K562 (cell line): ENCODE data around the gene ONECUT1.

Experiments used
- POLR2A ChIP-seq: fragments of 450-650 bp; conservative IDR thresholded peaks from 2 replicates; pipeline ENCODE4 v1.6.1; 2016
- TF ChIP-seq, protein P1 (sequence below), 3 experiments: IDR thresholded peaks in 2 of 3; conservative IDR thresholded peaks in 1 of 3; 2 replicates each; pipeline ENCODE4 v1.5.1; 2011 to 2012; ENCODE audit warnings: low read length in 3 of 3, mild to moderate bottlenecking in 3 of 3, control low read depth in 2 of 3, improper control_type of control experiment in 1 of 3, inconsistent platforms in 1 of 3, low read depth in 1 of 3, mixed read lengths in 1 of 3, moderate library complexity in 1 of 3; ENCODE audit not compliant: insufficient read depth in 2 of 3

DNA sequence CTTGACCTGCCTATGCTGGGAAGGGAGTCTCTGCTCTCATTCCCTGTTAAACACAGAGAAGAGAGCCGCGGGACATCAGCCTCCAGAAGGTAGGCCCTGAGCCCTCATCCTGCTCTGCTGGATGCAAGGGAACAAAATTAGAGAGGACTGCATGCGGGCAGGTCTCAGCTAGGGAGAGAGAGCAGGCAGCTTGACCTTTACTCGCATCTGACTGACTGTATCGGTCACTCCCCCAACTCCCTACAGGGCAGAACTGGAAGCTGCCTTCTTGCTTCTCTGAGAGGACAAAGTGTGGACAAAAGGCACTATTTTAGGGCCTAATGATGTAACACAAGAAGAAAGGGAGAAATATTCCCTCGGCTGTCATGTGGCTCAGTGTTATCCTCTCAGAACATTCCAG is 72.2 kb downstream of the ONECUT1 start:
- no peak for TF ChIP-seq POLR2A
- TF ChIP-seq, protein P1, sequence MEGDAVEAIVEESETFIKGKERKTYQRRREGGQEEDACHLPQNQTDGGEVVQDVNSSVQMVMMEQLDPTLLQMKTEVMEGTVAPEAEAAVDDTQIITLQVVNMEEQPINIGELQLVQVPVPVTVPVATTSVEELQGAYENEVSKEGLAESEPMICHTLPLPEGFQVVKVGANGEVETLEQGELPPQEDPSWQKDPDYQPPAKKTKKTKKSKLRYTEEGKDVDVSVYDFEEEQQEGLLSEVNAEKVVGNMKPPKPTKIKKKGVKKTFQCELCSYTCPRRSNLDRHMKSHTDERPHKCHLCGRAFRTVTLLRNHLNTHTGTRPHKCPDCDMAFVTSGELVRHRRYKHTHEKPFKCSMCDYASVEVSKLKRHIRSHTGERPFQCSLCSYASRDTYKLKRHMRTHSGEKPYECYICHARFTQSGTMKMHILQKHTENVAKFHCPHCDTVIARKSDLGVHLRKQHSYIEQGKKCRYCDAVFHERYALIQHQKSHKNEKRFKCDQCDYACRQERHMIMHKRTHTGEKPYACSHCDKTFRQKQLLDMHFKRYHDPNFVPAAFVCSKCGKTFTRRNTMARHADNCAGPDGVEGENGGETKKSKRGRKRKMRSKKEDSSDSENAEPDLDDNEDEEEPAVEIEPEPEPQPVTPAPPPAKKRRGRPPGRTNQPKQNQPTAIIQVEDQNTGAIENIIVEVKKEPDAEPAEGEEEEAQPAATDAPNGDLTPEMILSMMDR (IDR thresholded peaks at IDR 0.05 in 2 of 3, conservative IDR thresholded peaks at IDR 0.05 in 1 of 3; ENCODE audit: insufficient read depth in 2 of 3, low read depth in 1 of 3, low read length in 3 of 3) = no peak
